ENCODE measurements around the gene FOXO6. TPM values are rescaled to one million over a fixed set of nuclear protein-coding genes. Genes with fewer than 3 reads are reported as not detected.
A peak's percentile ranks its signal among the peaks of the same experiment; 100 is the strongest.

FOXO6 gene
- total RNA-seq, 2 experiments from 2014 or later: not detected

DNA sequence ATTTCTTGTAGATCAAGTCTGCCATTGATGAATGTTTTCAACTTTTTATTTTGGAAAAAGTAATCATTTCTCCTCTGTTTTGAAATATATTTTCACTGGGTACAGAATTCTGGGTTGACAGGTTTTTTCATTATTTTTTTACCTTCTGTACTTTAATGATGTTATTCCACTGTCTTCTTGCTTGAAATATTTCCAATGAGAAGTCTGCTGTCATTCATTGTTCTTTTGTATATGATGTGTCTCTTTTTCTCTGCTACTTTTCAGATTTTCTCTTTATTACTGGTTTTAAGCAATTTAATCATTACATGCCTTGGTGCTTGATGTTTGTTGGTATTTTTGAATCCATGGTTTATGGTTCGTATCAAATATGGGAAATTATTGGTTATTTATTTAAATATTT lies 22.4 kb upstream of the FOXO6 start:
- peaks cover 45% of the 10 kb centered on the region for H3K27me3 Mint-ChIP-seq
- peaks cover 3% of the 10 kb centered on the region for H3K9me3 Mint-ChIP-seq
- H3K27ac Mint-ChIP-seq: no peak overlapping the region
- no peak for DNase-seq
- POLR2A ChIA-PET: interaction anchor here (0.6 kb wide), 1 partner anchor 783 kb away, joined by 3 read pairs; no protein-coding TSS in a partner anchor
- H3K4me1 Mint-ChIP-seq: peaks cover 2% of the 10 kb centered on the region
- H3K4me3 Mint-ChIP-seq: no peak overlapping the region
- no peak for ATAC-seq (ENCODE audit: low read depth)
- peaks cover 2% of the 10 kb centered on the region for H3K36me3 Mint-ChIP-seq

- Mint-ChIP-seq H3K27me3 (peaks cover 38% of the 10 kb centered on the region), H3K27ac (no peak overlapping the region)
- ATAC-seq (ENCODE audit: low read depth): no peak
These were observed 20.4 kb upstream of the FOXO6 start for GRCh38 chr1:41340655-41341364.

GRCh38 chr1:41341365-41341683 lies 19.9 kb upstream of the FOXO6 start:
- Mint-ChIP-seq H3K4me1 (peaks cover 13% of the 10 kb centered on the region), H3K27ac (no peak overlapping the region), H3K27me3 (peaks cover 35% of the 10 kb centered on the region), H3K36me3 (peaks cover 2% of the 10 kb centered on the region), H3K4me3 (no peak overlapping the region), H3K9me3 (peaks cover 3% of the 10 kb centered on the region)
- POLR2A ChIA-PET: no interaction called here
- DNase-seq (no peak), ATAC-seq (ENCODE audit: low read depth) (no peak)

More at GRCh38 chr1:41340655-41341364, 20.4 kb upstream of the FOXO6 start:
- POLR2A ChIA-PET: no interaction called here
- Mint-ChIP-seq H3K9me3 (peaks cover 3% of the 10 kb centered on the region), H3K4me1 (peaks cover 13% of the 10 kb centered on the region), H3K36me3 (peaks cover 2% of the 10 kb centered on the region), H3K4me3 (no peak overlapping the region)
- DNase-seq: no peak

GRCh38 chr1:41341772-41342562 lies 19.3 kb upstream of the FOXO6 start:
- peaks cover 3% of the 10 kb centered on the region for H3K9me3 Mint-ChIP-seq
- peaks cover 30% of the 10 kb centered on the region for H3K27me3 Mint-ChIP-seq
- no peak overlapping the region for H3K4me3 Mint-ChIP-seq
- ATAC-seq (ENCODE audit: low read depth) (no peak), DNase-seq (no peak)
- H3K36me3 Mint-ChIP-seq: peaks cover 2% of the 10 kb centered on the region
- peaks cover 13% of the 10 kb centered on the region for H3K4me1 Mint-ChIP-seq
- POLR2A ChIA-PET: no interaction called here
- H3K27ac Mint-ChIP-seq: no peak overlapping the region

DNA sequence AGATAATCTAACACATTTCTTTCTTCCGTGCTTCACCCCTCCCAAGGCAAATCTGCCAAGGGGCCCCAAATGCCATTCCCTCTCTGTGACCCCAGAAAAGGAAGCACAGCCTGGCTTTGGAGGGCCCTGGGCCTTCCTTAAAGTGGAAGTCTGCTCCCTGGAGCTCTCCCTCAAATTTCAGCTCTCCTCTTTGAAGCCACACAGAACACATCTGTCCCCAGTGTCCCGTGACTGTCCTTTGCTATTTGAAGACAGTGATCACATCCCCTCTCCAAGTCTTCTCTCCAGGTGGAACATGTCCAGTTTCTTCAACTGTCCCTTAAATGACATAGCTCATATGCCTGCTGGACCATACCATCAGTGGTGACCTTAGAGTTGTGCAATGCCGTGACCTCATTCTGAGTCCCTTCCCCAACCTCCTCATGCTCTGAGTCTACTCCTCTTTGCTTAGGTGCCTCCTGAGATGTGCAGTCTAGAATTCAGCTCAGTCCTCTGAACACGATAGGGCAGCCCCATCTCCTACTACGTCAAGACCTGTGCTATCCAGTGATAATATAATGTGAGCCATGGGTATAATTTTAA lies 18.4 kb upstream of the FOXO6 start:
- no peak overlapping the region for H3K4me3 Mint-ChIP-seq
- ATAC-seq (ENCODE audit: low read depth) (no peak), DNase-seq (no peak)
- peaks cover 3% of the 10 kb centered on the region for H3K9me3 Mint-ChIP-seq
- H3K36me3 Mint-ChIP-seq: peaks cover 2% of the 10 kb centered on the region
- POLR2A ChIA-PET: no interaction called here
- H3K4me1 Mint-ChIP-seq: peaks cover 13% of the 10 kb centered on the region
- peaks cover 23% of the 10 kb centered on the region for H3K27me3 Mint-ChIP-seq
- H3K27ac Mint-ChIP-seq: no peak overlapping the region

DNA sequence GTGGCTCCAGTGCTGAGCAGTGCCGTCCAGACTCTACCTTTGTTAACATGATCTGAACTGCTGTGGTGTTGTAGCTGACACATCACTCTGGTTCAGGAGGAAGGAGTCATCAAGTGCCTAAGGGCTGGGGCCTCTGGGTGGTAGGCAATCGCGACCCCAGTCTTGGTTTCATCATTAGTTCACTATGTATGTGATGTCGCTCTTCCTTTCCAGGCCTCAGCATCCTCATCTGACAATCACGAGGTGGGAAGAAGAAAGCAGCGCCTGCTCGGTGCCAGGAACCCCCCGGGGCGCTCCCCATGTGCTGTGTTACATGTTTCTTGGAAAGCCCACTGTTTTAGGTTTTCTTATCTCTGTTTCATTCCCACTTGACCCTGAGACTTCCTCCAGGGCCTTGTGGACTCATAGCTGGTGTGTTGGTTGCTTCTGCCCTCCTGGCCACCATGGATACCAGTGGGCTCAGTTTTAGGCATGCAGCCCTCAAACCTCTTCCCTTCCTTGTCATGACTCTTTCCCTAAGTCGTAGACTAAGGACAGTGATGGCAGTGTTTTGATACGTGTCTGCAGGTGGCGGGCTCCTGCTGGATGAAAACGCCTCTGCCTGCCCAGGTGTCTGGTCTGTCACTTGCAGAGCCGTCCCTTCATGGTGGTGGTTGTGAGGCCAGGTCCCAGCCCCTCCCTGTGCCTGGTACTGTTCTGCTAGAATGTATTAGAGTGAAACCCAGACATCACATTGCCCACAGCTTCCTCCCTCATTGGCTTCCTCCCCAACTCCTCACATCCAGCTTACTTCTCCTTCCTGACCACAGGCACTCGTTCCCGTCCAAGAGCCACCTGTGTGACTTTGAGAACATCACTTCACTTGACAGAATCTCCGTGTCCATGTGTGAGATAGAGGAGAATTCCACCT lies 17.2 kb upstream of the FOXO6 start:
- peaks cover 15% of the 10 kb centered on the region for H3K27me3 Mint-ChIP-seq
- no peaks in the 10 kb centered on the region for H3K9me3 Mint-ChIP-seq
- ATAC-seq (ENCODE audit: low read depth): peak; percentile 51
- H3K27ac Mint-ChIP-seq: no peak overlapping the region
- peaks cover 13% of the 10 kb centered on the region for H3K4me1 Mint-ChIP-seq
- POLR2A ChIA-PET: no interaction called here
- H3K36me3 Mint-ChIP-seq: no peaks in the 10 kb centered on the region
- H3K4me3 Mint-ChIP-seq: peak overlapping the region; percentile 17
- no peak for DNase-seq

DNA sequence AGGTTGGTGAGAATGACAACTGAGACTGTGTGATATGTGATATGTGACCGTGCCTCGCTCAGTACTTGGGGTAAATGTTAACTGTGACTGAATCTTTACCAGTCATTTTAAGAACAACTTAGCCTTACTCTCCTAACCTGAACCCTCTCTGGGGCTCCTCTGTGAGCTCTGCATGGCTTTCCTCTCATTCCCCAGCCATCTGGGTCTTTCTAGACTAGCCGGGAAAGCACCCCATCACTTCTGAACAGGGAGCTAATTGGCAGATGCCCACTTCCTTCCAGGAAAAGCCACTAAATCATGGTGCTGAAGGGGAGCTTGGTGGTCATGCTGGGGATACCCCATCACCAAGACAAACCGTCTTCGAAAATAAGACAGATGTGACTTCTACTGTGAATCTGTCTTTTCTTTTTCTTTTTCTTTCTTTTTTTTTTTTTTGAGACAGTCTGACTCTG lies 16.5 kb upstream of the FOXO6 start:
- H3K27me3 Mint-ChIP-seq: peaks cover 14% of the 10 kb centered on the region
- no peaks in the 10 kb centered on the region for H3K36me3 Mint-ChIP-seq
- no peak overlapping the region for H3K27ac Mint-ChIP-seq
- DNase-seq (no peak), ATAC-seq (ENCODE audit: low read depth) (peak; percentile 65)
- no peak overlapping the region for H3K4me3 Mint-ChIP-seq
- H3K9me3 Mint-ChIP-seq: no peaks in the 10 kb centered on the region
- POLR2A ChIA-PET: no interaction called here
- peaks cover 13% of the 10 kb centered on the region for H3K4me1 Mint-ChIP-seq

DNA sequence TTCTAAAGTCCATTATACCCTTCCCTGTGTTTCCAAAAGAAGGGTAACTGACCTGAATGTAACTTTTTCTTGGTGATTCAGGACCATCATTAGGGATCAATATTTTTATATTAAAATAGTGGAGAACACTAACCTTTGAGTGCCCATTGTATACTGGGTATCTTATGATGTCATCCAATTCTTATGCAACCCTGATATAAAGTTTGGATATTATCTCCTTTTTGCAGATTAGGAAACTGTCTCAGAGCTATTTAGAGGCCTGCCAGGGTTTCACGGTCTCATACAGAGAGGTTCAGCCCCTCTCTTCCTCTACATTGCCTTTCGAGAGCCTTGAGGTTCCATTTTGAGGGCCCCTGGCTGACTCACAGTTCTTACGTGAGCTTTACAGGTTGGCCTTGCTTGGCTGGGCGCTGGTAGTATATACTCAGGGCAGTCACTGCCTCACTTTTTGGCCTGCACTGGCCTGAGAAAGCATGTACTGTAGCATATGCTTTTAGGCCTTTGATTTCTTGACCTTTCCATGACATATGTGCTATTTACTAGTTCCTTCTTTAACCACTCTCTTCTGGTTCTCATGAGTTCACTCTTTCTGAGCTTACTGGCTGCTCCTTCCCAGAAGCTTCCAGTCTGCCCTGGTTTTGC lies 15.7 kb upstream of the FOXO6 start:
- H3K27me3 Mint-ChIP-seq: peaks cover 18% of the 10 kb centered on the region
- no peak overlapping the region for H3K4me3 Mint-ChIP-seq
- no peak overlapping the region for H3K27ac Mint-ChIP-seq
- peaks cover 13% of the 10 kb centered on the region for H3K4me1 Mint-ChIP-seq
- ATAC-seq (ENCODE audit: low read depth) (no peak), DNase-seq (no peak)
- no peaks in the 10 kb centered on the region for H3K9me3 Mint-ChIP-seq
- no peaks in the 10 kb centered on the region for H3K36me3 Mint-ChIP-seq
- POLR2A ChIA-PET: no interaction called here

DNA sequence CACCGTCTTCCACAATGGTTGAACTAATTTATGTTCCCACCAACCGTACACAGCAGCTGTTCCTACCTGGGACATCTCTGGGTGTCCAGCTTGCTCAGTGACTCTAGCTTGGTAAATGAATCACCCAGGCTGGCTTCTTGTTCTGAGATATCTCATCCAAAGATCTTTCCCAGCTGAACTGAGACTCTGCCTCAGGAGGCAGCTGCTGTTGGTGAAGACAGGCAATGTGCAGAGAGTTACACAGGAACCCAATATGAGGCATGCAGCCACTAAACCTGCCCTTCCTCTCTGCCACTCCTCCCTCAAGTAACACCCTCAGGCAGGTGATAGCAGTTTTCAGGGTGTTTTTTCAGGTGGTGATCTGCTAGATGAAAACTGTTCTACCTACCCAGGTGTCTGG lies 14.0 kb upstream of the FOXO6 start:
- Mint-ChIP-seq H3K27me3 (peaks cover 12% of the 10 kb centered on the region), H3K36me3 (no peaks in the 10 kb centered on the region), H3K9me3 (no peaks in the 10 kb centered on the region), H3K4me1 (peaks cover 13% of the 10 kb centered on the region), H3K4me3 (no peak overlapping the region), H3K27ac (no peak overlapping the region)
- POLR2A ChIA-PET: no interaction called here
- no peak for ATAC-seq (ENCODE audit: low read depth)
- no peak for DNase-seq

DNA sequence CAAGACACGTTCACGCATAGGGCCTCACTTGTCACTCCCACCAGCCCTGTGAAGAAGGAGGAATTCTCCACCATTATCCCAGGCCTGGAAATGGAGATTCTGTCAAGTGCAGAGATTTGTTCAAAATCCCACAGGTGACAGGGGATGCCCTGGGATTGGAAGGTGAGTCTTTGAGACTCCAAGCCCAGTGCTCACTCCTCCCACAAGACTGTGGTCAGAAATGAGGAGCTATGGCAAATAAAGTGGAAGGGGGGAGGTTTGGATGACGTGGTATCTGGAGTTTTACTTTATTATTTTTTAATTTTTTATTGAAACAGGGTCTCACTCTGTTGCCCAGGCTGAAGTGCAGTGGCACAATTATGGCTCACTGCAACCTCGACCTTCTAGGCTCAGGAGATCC lies 12.8 kb upstream of the FOXO6 start:
- Mint-ChIP-seq H3K27ac (no peak overlapping the region), H3K36me3 (no peaks in the 10 kb centered on the region), H3K9me3 (no peaks in the 10 kb centered on the region), H3K4me1 (peaks cover 13% of the 10 kb centered on the region), H3K4me3 (no peak overlapping the region), H3K27me3 (peaks cover 12% of the 10 kb centered on the region)
- DNase-seq (no peak), ATAC-seq (ENCODE audit: low read depth) (no peak)
- POLR2A ChIA-PET: no interaction called here

GRCh38 chr1:41349361-41350054 lies 11.7 kb upstream of the FOXO6 start:
- Mint-ChIP-seq H3K36me3 (no peaks in the 10 kb centered on the region), H3K9me3 (no peaks in the 10 kb centered on the region), H3K4me1 (peaks cover 4% of the 10 kb centered on the region), H3K27me3 (peaks cover 12% of the 10 kb centered on the region), H3K4me3 (no peak overlapping the region), H3K27ac (no peak overlapping the region)
- no peak for DNase-seq
- POLR2A ChIA-PET: no interaction called here
- no peak for ATAC-seq (ENCODE audit: low read depth)

DNA sequence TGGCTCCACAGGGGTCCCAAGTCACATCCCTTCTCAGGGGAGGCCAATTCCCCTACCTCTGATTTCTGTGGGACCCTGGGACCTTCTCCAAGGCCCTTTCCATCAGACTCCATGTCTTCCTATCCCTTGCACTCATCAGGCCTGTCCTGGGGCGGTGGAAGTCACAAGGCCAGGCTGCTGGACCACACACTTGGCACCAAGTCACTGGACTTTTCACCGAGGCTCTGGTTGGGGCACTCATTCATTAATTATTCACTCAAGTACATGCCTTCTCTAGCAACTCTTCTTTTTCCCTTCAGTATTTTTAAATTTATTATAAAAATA lies 11.2 kb upstream of the FOXO6 start:
- Mint-ChIP-seq H3K27ac (no peak overlapping the region), H3K4me1 (no peaks in the 10 kb centered on the region), H3K4me3 (no peak overlapping the region), H3K27me3 (peaks cover 12% of the 10 kb centered on the region), H3K9me3 (no peaks in the 10 kb centered on the region), H3K36me3 (no peaks in the 10 kb centered on the region)
- POLR2A ChIA-PET: no interaction called here
- DNase-seq (no peak), ATAC-seq (ENCODE audit: low read depth) (no peak)

All from activated naive CD8-positive, alpha-beta T cell treated with anti-CD3 and anti-CD28 coated beads, Interleukin-2, amount 10 ng/mL, durations not matched to agents 7 days and 5 days (primary cell).